HPDE6-E6E7 (cell line): ENCODE measurements around the gene PLCB1.
"Not testable (repeated sequence)": the region's sequence is repeated elsewhere in the genome, so short reads cannot be mapped to it uniquely, and the experiment has no call there.

Experiments
- DNase-seq: peaks from one replicate; pipeline ENCODE4 v3.0.0; 2011; ENCODE audit warnings: missing footprints; ENCODE audit errors: extremely low spot score

Gene PLCB1

DNA sequence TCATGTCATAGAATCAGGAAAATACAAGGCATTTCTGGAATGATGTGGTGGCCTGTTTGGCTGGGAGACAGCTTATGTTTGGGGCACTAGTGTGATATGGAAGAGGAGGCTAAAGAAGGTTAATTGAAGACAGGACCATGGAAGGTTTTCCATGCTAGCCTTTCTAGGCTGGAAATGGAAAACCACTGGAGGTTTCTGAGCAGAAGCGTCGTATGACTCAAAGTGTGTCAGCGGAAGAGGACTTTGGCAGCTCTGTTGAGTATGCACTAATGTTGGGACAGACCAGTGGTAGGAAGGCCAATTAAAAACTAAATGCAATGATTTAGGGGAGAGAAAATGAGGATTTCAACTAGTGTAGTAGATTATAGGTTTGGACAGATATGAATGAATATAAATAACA lies 413.1 kb downstream of the PLCB1 start:
- no peak for DNase-seq

DNA sequence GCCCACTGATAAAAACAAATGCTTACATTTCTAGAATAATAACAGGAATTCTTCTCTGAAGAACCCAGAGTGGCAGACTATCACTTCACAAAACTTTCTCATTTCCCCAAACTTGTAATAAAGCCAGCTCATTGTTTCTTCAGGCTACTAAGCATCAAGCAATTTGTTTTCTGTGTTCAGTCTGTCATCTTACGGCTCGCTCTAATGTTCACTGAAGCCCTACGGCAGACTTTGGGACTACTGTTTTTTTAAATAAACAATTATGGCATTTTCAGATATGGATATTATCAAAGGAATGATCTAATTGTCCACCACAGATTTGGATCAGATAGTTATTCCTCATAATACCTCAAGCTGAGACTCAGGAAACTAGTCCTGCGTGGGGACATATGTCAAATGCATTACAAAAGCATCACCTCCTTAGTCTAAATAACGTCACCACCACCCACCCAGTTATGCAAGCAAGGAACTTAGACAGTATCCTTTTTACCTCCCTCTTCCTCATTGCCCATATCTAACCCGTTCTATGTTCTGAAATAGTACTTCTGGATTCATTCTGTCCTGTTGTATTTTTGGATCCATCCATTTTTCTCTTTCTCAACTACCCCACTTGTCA lies 415.1 kb downstream of the PLCB1 start:
- no peak for DNase-seq

DNA sequence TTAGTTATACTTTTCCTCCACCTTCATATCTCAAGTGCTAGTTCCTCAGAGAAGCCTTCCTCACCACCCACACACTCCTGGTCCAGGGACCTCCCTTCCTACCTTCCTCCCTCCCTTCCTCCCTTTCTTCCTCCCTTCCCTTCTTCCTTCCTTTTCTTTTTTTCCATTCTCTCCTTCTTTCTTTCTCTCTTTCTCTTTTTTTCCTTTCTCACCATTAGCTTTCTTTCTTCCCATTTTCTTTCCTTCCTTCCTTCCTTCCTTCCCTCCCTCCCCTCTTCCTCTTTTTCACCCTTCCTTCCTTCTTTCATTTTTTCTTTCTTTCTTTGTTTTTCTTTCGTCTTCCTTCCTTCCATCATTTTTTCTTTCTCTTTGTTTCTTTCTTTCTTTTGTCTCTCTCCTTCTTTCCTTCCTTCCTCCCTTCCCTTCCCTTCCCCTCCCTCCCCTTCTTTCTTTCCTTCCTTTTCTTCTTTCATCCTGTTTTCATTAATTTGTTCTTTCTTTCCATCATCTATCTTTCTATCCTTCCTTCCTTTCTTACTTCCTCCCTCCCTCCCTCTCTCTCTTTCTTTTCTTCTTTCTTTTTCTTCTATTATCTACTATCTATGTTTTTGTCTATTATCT lies 416.0 kb downstream of the PLCB1 start:
- DNase-seq: no peak

DNA sequence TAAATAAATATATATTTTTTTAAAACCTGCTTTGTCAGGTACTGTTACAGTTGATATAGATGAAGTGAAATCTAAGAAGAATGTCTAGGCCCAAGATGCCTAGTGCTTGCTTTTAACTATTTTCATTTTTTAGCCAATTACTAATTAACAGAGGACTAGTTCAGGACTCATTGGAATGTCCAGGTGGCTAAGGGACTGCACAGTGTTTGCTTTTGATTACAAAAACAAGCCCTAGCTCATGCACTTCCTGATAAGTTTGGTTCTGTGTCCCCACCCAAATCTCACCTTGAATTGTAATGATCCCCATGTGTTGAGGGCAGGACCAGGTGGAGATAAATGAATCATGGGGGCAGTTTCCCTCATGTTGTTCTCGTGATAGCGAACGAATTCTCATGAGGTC lies 417.1 kb downstream of the PLCB1 start:
- DNase-seq: no peak

DNA sequence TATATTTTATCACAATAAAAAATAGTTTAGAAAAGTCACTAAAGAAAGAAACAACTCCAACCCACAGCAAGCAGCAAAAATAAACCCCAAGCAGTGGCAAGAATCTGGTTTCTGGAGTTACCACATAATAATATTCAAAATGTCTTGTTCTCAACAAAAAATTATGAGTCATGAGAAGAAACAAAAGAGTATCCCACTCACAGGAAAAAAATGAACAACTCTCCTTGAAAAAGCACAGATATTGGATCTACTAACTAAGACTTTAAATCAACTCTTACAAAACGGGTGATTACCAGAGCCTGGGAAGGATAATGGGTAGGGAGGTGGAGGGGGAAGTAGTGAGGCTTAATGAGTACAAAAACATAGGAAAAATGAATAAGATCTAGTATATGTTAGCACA lies 425.6 kb downstream of the PLCB1 start:
- DNase-seq: no peak

DNA sequence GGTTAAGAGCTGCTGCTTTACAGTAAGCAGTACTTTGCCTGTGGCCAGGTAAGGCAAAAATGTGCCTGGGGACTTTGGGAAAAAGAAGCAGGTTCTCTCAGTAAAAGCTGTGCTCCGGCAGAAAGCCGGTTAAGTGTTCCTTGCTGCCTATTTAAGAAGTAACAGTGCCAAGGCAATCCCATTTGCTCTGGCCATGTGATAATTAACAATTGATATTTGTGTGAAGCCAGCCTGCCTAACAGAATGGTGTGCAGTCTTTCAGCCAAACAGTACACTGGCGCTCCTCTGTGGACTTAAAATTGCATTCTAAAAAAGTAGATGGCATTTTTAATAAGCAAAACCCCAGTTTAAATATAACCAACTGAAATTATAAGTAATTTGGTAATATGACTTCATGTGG lies 430.3 kb downstream of the PLCB1 start:
- no peak for DNase-seq

DNA sequence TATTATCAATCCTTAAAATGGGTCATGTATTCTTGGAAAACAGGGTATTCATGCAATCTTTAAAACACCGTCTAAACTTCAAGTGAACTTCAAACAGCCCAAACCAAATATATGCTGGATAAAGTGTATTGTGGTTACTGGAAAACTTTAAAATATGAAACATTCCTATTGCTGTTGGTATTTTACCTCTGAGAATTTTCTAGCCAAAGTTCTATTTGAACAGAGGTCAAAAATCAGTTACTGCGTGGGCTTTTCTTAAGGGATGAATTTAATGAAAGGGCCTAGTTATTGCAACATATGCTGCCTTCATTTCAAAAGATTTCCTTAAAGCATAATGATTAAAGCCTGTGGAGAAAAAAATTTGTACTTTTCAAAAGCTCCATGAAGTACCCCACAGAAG lies 436.0 kb downstream of the PLCB1 start:
- no peak for DNase-seq

DNA sequence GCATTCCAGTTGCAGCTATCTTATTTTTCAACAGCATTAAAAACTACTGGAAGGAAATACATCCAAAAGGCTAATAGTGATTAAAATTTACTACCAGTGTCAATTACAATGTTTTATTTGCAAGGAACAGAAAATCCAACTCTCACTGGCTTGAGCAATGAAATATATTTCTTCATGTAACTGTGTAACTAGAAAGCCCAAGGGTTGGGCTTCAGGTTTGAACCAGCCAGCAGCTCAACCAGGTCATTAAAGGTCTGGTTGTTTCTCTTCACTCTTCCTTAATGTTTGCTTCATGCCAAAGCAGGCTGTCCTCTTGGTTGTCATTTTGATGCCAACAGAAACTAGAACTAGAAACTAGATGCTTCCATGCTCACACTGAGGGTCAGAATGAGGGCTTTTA lies 437.7 kb downstream of the PLCB1 start:
- DNase-seq: no peak

DNA sequence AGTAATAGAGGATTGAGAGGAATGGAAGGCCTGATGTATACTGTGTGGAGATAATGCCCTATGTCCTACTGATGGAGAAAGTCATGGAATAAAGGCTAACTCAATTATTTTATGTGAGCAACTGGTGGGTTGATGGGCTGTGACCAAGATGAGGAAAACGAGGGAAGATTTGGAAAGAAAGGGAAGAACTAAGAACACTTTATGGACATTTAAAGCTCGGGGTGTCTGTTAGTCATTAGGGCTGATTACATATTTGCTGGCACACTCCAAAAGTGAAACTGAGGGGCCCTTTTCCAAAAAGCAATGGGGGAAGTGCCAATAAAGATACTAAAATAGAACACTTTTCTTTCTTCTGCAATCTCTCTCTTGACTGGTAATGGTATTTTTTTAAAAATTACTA lies 439.5 kb downstream of the PLCB1 start:
- no peak for DNase-seq

DNA sequence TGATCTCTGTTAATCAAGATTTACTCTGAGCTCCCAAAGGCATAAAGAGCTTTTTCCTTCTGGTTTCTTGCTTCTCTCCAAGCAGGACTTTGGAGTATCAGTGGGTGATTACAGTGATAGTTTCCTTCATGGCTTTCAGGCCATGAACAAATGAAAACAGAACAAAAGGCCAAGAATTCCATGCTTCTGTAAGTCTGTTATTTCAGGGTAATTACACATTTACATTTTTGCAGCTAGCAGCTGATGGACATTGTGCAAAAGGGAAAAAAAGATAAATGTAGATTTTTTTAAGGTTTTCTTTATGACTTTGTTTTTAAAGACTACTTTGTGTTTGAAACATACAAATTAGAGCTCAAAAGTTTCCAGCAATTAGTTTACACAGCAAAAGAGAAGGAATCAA lies 441.6 kb downstream of the PLCB1 start:
- DNase-seq: no peak

DNA sequence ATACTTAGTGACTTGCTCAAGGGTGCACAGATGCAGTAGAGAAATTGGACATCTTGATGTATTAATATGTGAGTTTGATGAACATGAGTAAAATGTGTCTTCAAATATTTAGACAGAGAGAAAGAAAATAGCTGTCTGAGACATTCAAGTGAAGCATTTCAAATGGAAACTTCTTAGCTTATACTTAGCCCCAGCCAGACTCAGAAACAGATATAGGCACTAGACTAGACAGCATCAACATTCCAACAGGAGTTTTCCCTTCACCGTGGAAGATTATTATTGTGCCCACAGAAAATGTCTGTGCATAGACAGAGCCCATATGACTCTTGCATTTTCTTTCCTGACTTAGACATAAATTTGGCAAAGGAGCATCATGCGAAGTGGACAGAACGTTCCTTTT lies 443.0 kb downstream of the PLCB1 start:
- DNase-seq: no peak

DNA sequence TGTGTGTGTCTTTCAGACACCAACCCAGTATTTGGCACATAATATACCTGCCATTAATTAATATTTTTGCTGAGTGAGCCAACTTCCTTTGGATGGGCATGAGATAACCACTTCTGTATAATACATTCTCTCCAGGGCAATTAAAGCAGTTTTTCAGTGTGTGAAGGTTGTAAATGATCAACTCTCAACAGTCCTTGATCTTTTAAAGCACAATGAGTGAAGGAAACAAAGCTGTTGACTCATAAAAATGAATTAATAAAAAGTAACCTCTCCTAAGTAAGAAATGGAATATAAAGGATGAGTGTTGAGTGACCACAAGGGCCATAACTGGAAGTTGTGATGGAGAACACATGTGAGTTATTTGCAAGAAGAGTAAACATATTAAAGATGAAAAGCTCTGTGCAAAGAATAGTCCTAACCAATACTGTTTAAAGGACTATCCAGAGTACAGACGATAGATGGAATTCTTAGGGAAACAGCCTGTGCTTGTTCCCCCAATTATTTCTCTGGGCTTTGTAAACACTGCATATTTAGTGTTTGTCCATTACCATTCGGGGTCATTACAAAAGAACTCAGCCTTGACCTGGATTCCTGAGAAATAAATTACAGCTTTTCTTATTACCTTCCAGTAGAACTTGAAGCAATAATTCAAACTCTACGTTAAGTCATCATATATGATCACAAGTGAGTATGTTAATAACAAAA lies 446.2 kb downstream of the PLCB1 start:
- no peak for DNase-seq

DNA sequence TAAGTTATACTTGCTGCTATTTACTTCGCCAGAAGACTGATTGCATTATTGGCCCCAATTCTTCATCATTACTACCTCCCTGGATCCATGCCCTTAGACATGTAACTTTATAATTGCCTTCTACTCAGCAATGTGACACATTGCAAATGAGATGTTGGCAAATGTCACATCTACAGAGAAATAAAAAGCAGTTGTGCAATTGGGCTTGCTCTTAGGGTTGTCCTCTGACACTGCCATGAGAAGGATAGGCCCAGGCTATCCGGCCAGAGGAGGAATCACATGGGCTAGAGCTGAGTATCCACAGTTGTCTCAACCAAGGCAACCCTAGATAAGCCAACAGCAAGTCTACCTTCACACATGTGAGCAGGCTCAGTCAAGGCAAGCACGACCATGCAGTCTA lies 447.0 kb downstream of the PLCB1 start:
- DNase-seq: no peak

DNA sequence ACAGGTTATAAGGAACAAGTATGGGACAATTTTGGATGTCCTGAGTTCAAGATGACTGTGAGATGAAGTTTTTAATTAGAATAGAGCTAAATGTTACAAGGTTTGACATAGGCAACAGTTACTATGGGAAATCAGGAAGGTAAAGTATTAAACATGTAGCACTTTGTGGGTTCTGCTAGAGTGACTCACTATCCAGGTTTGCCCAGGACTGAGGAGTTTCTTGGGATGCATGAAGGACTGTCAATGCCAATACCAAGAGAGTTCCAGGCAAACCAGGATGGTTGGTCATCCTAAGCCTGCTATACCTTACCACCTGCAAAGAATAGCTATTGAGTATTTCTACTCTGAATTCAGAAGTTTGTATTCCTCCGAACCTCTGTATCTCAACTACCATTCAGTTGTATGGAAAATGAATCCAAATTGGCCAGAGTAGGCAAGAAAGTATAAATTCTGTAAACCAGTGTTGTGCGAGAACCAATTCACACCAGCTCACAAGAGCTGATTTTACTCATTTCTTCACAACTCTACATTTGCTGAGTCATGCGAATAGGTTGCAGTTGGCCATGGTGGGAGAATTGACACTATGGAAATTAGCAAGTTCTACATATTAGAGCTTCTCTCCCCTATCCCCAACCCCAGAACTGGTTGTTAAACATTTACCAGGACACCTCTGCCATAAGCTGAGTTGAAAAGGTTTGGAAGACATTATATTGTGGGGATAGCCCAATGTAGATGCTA lies 449.5 kb downstream of the PLCB1 start:
- DNase-seq: no peak

DNA sequence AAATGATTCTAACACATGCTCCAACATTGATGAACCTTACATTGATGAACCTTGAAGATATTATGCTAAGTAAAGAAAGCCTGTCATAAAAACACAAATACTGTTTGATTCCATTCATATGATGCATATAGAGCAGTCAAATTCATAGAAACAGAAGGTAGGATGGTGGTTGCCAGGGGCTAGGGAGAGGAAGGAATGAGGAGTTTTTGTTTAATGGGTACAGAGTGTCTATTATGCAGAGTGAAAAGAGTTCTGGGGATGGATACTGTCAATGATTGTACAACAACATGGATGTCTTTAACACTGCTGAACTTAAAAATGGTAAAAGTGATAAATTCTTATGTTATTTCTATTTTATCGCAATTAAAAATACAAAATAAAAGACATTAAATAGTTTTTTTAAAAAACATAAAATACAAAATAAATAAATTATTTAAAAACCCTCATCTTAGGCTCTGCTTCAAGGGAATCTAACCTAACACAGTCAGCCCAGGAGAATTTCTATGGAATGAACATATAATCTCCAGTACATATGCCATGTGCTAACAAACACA lies 451.0 kb downstream of the PLCB1 start:
- no peak for DNase-seq

DNA sequence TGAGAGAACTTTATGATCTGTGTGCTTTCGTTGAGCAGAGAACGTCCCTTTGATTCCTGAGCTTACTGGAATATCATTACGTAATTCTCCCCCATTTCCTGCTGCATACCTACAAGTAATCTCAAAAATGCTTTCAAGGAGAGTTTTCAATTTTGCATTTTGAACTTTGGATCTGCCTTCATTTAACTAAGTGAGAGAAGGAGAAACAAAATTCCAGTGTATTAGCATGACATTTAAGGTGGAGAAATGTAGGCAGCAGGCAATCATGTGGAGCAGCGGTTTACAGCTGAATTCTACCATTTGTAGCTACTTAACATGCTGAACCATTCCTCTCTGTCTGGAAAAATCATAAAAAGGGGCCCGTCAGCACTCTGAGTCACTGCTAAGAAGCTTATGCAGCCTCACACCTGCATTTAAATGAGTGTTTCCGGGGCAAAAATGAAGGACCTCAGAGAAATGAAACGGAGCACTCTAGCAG lies 451.5 kb downstream of the PLCB1 start:
- DNase-seq: no peak

DNA sequence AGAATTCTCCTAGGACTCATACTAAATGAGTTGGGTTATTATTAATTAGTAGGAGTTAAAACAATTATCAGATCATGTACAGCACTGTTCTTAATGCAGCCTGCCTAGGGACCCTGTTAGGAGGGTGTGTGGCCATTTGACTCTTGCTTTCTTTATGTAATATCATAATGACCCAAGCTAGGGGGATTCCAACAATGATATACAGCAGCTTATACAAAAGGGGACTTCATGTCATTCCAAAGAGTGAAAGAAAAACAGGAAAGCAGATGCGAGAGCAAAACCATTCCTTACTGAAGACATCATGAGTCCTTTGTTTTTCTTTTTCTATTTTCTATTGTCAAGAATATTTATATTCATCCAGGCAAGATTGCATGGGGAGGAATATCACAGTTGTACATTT lies 455.2 kb downstream of the PLCB1 start:
- no peak for DNase-seq

DNA sequence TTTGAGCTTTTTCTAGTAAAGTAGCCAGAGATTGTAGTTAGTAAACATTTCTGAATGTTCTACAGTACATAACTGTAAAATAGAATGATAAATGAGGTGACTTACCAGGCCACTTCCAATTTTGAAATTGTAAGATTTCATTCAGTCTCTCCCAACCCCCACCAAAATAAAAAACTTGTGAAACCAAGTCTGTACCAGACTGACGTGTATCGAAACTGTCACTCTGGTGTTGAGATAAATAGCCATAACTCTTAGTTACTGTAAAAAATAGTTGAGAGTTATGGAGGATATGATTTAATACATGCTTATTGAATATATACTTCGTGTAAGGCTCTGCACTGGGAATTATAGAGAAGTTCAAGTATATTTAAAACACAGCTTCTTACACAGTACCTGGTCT lies 455.7 kb downstream of the PLCB1 start:
- no peak for DNase-seq

DNA sequence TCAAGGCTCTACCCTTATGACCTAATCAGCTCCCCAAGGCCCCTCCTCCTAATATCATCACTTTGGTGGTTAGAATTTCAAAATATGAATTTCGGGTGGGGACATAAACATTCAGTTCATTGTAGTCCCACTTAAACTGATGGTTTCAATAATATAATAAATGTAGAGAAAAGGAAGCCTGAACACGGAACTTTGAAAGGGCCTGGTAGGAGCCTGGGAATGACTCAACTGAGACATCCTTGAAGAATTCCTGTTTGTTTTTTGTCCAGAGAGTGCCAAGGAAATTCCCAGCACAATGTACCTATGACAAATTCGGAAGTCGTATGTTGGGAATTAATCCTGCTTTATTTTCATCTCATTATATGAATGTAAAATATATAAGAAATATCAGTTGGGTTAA lies 457.9 kb downstream of the PLCB1 start:
- no peak for DNase-seq

DNA sequence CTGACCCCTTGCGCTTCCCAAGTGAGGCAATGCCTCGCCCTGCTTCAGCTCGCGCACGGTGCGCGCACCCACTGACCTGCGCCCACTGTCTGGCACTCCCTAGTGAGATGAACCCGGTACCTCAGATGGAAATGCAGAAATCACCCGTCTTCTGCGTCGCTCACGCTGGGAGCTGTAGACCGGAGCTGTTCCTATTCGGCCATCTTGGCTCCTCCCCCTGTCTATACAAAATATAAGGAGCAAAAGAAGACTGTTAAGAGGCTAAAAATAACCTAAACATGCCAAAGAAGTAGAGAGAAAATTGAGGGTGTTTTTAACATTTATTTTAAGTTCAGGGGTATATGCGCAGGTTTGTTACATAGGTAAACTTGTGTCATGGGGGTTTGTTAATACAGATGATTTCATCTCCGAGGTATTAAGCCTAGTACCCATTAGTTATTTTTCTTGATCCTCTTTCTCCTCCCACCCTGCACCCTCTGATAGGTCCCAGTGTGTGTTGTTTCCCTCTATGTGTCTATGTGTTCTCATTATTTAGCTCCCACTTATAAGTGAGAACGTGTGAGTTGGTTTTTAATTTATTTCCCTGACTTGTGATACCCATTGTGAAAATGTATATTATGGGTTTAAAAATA lies 469.0 kb downstream of the PLCB1 start:
- DNase-seq: not testable (repeated sequence)

DNA sequence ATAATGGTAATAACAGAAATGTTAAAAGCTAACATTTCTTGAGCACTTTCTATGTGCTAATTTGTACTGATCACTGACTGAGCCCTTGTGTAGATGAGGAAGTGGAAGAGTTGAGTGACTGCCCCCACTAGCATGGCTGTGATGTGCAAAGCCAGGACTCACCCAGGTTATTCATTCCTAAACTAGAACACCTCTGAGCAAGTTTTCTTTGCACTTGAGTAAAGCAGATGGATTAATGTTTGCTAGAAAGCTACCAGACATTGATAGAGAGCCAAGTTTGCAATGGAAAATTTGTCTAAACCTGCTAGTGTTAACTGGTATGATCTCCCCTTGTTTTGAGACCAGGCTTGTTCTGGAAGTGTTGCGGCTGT lies 469.5 kb downstream of the PLCB1 start:
- no peak for DNase-seq
